Astrocyte of the cerebellum (primary cell): ENCODE results near the gene PSMB11.
"Not testable (repeated sequence)": the region's sequence is repeated elsewhere in the genome, so short reads cannot be mapped to it uniquely, and the experiment has no call there.

Source experiments
- DNase-seq: peaks from one replicate; pipeline ENCODE4 v3.0.0-alpha.2; 2011; ENCODE audit warnings: low read depth
- H3K4me3 ChIP-seq: 2 replicates; pipeline ENCODE4 v1.5.1; 2011; ENCODE audit warnings: mild to moderate bottlenecking, low read depth, low read length, moderate library complexity
- in situ Hi-C: cut with HindIII; loops from 2 replicates; pipeline ENCODE4 v1.10.0; 2017; ENCODE audit warnings: low sequenced_read_pairs
- TF ChIP-seq, protein P1 (sequence below): IDR thresholded peaks from 2 replicates; pipeline ENCODE4 v1.5.1; 2012; ENCODE audit warnings: low read length, low read depth, moderate library complexity, mild to moderate bottlenecking; ENCODE audit errors: missing control alignments

The PSMB11 gene

DNA sequence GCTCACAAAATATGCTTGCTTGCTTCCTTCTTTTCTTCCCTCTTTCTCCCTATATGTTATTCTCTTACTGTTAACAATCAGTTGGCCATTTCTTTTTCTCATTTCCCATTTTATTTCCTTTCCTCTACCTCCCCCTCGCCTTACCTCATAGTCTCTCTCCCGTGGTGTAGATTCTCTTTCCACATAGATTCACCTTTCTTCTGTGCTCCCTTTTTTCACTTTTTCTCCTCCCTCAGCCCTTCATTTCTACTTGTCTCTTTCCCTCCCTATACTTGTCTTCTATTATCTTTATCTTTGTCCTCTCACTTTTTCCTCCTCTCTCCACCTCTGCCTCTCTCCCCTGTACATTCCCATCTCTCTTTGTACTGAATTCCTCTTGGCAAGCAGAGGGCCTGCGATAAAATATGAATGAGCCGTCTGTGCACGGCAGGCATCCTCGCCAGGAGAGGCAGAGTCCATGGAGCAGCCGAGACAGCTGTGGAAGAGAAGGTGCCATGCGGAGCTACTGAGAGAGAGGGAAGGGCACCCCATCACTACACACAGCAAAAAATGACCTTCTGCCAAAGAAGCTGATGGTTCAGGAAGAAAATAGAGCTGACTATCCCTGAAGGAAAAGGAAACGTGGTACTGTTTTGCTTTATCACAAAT lies 44.2 kb upstream of the PSMB11 start:
- TF ChIP-seq, protein P1, sequence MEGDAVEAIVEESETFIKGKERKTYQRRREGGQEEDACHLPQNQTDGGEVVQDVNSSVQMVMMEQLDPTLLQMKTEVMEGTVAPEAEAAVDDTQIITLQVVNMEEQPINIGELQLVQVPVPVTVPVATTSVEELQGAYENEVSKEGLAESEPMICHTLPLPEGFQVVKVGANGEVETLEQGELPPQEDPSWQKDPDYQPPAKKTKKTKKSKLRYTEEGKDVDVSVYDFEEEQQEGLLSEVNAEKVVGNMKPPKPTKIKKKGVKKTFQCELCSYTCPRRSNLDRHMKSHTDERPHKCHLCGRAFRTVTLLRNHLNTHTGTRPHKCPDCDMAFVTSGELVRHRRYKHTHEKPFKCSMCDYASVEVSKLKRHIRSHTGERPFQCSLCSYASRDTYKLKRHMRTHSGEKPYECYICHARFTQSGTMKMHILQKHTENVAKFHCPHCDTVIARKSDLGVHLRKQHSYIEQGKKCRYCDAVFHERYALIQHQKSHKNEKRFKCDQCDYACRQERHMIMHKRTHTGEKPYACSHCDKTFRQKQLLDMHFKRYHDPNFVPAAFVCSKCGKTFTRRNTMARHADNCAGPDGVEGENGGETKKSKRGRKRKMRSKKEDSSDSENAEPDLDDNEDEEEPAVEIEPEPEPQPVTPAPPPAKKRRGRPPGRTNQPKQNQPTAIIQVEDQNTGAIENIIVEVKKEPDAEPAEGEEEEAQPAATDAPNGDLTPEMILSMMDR, result no peak
- DNase-seq, result no peak
- H3K4me3 ChIP-seq, result no peak overlapping the region
- in situ Hi-C loops, result loop anchor here (10.0 kb wide), 1 partner anchor 47 kb away; the partner anchor contains the start of gene PSMB11

DNA sequence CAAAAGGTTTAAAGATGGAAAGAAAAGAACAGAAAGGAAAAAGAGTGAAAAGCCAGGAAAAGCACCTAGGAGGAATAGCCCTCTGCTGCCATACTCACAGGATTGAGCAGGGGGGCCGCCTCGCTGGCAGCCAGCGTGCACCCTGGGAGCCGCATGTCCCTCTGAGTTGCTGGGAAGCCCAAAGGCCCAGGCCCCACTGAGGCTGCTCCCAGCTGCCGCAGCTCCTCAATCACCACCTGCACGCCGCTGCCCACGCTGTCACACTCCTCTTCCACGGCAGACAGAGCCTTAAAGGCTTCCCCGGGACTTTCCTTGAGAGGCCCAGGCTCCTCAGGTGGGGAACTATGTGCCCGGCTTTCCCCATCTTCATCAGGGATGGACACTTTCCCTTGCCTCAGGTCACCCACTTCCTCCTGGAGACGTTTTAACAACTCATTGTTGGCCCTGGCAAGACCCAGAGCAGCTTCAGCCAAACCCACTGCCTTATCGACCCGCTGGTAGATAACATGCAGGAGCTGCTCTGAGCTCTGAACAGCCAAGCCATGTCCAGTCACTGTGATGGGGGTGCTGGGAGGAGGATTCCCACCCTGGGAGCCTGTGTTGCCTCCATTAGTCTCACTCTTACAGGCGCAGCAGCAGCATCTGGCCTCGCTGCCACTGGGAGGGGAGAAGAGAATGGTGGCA lies 43.5 kb upstream of the PSMB11 start:
- H3K4me3 ChIP-seq, result no peak overlapping the region
- in situ Hi-C loops, result loop anchor here (10.0 kb wide), 1 partner anchor 46 kb away; the partner anchor contains the start of gene PSMB11
- no peak for DNase-seq
- TF ChIP-seq, protein P1, result no peak

DNA sequence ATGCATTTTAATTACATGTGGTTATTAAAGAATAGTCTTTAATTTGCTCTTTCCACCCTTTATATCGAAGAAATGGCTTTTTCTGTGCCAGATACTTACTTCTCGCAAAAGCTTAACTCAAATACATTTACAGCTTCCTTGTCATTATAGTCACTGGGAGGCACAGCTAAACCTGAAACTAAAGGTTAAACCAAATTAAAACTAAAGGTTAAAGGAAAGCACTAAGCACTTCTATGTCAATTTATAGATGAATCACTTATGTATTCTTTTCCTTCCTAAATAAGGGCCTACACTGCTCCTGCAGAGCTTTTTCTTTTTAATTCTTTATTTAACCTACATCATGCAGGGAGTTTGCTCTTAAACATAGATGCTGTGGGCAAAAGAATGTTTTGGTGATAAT lies 41.2 kb upstream of the PSMB11 start:
- no peak for DNase-seq
- no peak overlapping the region for H3K4me3 ChIP-seq
- TF ChIP-seq, protein P1, result no peak
- in situ Hi-C loops, result loop anchor here (10.0 kb wide), 1 partner anchor 94 kb away; the partner anchor contains the start of genes ACIN1 and C14orf119

DNA sequence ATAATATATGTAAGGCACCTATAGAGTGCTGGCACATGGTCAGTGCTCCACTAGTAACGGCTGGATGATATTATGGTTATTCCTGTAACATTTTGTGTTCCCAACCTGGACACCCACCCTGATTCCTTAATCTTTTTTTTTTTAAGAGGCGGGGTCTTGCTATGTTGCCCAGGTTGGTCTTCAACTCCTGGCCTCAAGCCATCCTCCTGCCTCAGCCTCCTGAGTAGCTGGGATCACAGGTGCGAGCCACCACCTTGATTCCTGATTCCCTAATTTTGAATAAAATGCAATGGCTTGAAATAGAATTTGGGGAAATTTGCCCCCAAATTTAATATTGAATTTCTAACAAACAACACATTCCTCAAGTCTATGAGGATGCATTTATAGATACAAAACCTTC lies 39.4 kb upstream of the PSMB11 start:
- H3K4me3 ChIP-seq, result no peak overlapping the region
- TF ChIP-seq, protein P1, result no peak
- in situ Hi-C loops, result loop anchor here (10.0 kb wide), 1 partner anchor 92 kb away; the partner anchor contains the start of genes ACIN1 and C14orf119
- no peak for DNase-seq

DNA sequence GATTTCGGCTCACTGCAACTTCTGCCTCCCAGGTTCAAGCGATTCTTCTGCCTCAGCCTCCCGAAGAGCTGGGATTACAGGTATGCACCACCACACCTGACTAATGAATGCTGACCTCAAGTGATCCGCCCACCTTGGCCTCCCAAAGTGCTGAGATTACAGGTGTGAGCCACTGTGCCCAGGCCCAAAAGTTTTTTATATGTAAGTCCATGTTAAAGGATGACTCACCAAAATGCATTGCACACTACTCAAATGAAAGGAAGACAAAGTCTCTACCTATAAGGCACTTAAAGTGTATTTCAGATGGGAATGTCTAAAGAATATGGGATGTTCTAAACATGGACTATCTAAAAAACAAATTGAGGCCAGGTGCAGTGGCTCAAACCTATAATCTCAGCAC lies 37.7 kb upstream of the PSMB11 start:
- in situ Hi-C loops, result loop anchor here (10.0 kb wide), 1 partner anchor 91 kb away; the partner anchor contains the start of genes ACIN1 and C14orf119
- DNase-seq, H3K4me3 ChIP-seq: not testable (repeated sequence)

DNA sequence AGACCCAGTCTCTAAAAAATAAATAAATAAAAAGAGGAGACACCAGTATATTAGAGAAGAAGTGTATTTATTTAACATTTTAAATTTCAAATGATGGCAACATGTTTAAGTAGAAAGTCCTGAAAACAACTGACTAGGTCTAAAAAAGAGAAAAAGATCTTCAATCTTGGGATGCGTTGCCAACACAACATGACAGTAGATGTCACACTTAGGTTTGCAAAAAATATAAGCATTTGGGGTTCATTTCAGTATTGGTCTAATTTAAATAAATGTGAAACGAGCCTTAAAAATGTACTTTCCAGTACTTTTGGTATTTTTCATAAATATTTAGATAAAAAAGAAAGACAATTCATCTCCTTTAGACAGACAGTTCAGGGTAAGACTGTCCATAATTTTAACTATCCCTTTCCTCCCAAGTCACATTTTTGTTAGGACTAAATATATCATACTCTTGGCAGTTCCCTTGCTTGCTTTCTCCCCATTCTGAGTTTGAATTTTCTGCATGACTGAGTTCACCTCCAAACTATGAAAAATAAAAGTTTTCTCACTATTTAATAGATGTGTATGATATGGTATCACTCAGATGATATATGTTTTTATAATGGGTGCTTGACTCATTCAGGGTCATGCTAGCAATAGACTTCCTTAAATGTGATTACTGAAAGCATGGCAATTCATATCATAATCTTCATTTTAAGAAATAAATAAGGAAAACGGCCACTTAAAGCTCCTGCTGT lies 36.4 kb upstream of the PSMB11 start:
- in situ Hi-C loops, result loop anchor here (10.0 kb wide), 1 partner anchor 89 kb away; the partner anchor contains the start of genes ACIN1 and C14orf119
- no peak overlapping the region for H3K4me3 ChIP-seq
- TF ChIP-seq, protein P1, result no peak
- no peak for DNase-seq
